Lung (tissue), 12 donors: ENCODE data around the gene SSC5D. TPM values are rescaled to one million over a fixed set of nuclear protein-coding genes. Genes with fewer than 3 reads are reported as not detected.

ENCODE experiments used
- ATAC-seq: fragments of 200-7000 bp; cut with Tn5 transposase; one replicate; pipeline ENCODE4 v1.9.1; 2020; ENCODE audit warnings: moderate number of reproducible peaks; ENCODE audit not compliant: insufficient read depth, low FRiP score
- DNase-seq, 3 donors: peaks; one replicate each; pipeline ENCODE4 v3.0.0-alpha.2; 2013 to 2017
- H3K27ac ChIP-seq, 2 donors: one replicate each; pipeline ENCODE4 v1.5.1; 2013; ENCODE audit warnings: mild to moderate bottlenecking in 2 of 2, moderate library complexity in 2 of 2, control low read depth in 1 of 2, inconsistent platforms in 1 of 2, low read depth in 1 of 2, low read length in 1 of 2
- H3K27me3 ChIP-seq, 3 donors: one replicate each; pipeline ENCODE4 v1.5.1; 2013; ENCODE audit warnings: low read length in 2 of 3; ENCODE audit not compliant: control insufficient read depth in 3 of 3, insufficient read depth in 3 of 3
- H3K36me3 ChIP-seq, 4 donors: one replicate each; pipeline ENCODE4 v1.5.1; 2013; ENCODE audit warnings: low read length in 4 of 4, mild to moderate bottlenecking in 1 of 4, moderate library complexity in 1 of 4; ENCODE audit not compliant: control insufficient read depth in 4 of 4, insufficient read depth in 4 of 4
- H3K4me1 ChIP-seq, 5 donors: one replicate each; pipeline ENCODE4 v1.5.1; 2013; ENCODE audit warnings: low read length in 5 of 5, mild to moderate bottlenecking in 2 of 5, moderate library complexity in 1 of 5; ENCODE audit not compliant: control insufficient read depth in 5 of 5, insufficient read depth in 5 of 5
- H3K4me3 ChIP-seq: one replicate; pipeline ENCODE4 v1.5.1; 2013; ENCODE audit warnings: mild to moderate bottlenecking, control low read depth, moderate library complexity
- H3K9ac ChIP-seq, 2 donors: one replicate each; pipeline ENCODE4 v1.5.1; 2013; ENCODE audit warnings: low read length in 2 of 2, control low read depth in 1 of 2; ENCODE audit not compliant: insufficient read depth in 1 of 2
- H3K9me3 ChIP-seq, 4 donors: one replicate each; pipeline ENCODE4 v1.5.1; 2013; ENCODE audit warnings: low read length in 3 of 4, mild to moderate bottlenecking in 1 of 4, moderate library complexity in 1 of 4; ENCODE audit not compliant: control insufficient read depth in 4 of 4, insufficient read depth in 3 of 4
- CTCF ChIP-seq: IDR thresholded peaks from 2 replicates; pipeline ENCODE4 v1.5.1; 2012; ENCODE audit warnings: mild to moderate bottlenecking; ENCODE audit errors: control extremely low read depth, extremely low read depth
- WGBS, 2 donors: extraction: QIAGEN DNeasy Blood & Tissue Kit; methylation state at CpG; one replicate each; pipeline ENCODE4 v1.1.7; 2013; 5-methylcytosine and 5-hydroxymethylcytosine counted together
- polyA plus RNA-seq, 2 donors: library from polyadenylated mRNA; stranded (reverse); fragments of 200-250 nt; gene quantifications; one replicate each; pipeline ENCODE4 v1.2.1, GENCODE V29; 2013
- total RNA-seq, 2 donors: library from RNA; depleted of rRNA in 1 of 2; stranded (reverse); fragments of >200 nt in 1 of 2; gene quantifications; one replicate each; pipeline ENCODE4 v1.2.1, GENCODE V29; 2014 to 2021
- donor health status: control.
- donor health status: control.
- donor health status: Bipolar disorder and iron deficiency.
- donor health status: healthy.
- donor health status: DM: yes; HTN: yes; CAD: no.

SSC5D gene
- total and polyA plus RNA-seq, 4 donors, result 0.66 to 8.4 (median 4.4) TPM

- no peaks in the 10 kb centered on the region for H3K36me3 ChIP-seq
- H3K4me1 ChIP-seq, result peaks cover 0 to 11% (median 0%) of the 10 kb centered on the region in 5 donors
- peaks cover 12 to 84% (median 51%) of the 10 kb centered on the region in 3 donors for H3K27me3 ChIP-seq
- DNase-seq (no peak), ATAC-seq (no peak)
- no peak within 1 kb of the TSS for H3K9ac ChIP-seq
- H3K4me3 ChIP-seq, result no peak within 1 kb of the TSS
- H3K9me3 ChIP-seq, result peaks cover 0 to 10% (median 0%) of the 10 kb centered on the region in 4 donors
- no peak for TF ChIP-seq CTCF
- 3% methylated on average over 43 of the region's 43 CpGs for WGBS, 2 donors
- H3K27ac ChIP-seq, result no peak within 1 kb of the TSS
Observed at GRCh38 chr19:55443045-55443823, 45.0 kb upstream of the SSC5D start, which contains the start of gene SHISA7. Gene SHISA7 (minus strand): TSS chr19:55443300. CDS start chr19:55442863, 437 bp downstream.

- Histone ChIP-seq H3K9me3 (peaks cover 0 to 9% (median 0%) of the 10 kb centered on the region in 4 donors), H3K4me3 (no peak overlapping the region), H3K36me3 (no peaks in the 10 kb centered on the region), H3K27ac (no peak overlapping the region), H3K27me3 (peaks cover 12 to 79% (median 50%) of the 10 kb centered on the region in 3 donors), H3K9ac (no peak overlapping the region), H3K4me1 (peaks cover 0 to 11% (median 0%) of the 10 kb centered on the region in 5 donors)
- ATAC-seq (no peak), DNase-seq (no peak)
- WGBS, 2 donors, result 34 to 37% methylated on average over 18 of the region's 18 CpGs
- TF ChIP-seq CTCF, result no peak
Observed at GRCh38 chr19:55443824-55444480, 44.3 kb upstream of the SSC5D start.

GRCh38 chr19:55444646-55445045 lies 43.6 kb upstream of the SSC5D start:
- H3K4me3 ChIP-seq, result no peak overlapping the region
- no peak for TF ChIP-seq CTCF
- peaks cover 12 to 80% (median 49%) of the 10 kb centered on the region in 3 donors for H3K27me3 ChIP-seq
- H3K9ac ChIP-seq, result no peak overlapping the region
- H3K4me1 ChIP-seq, result peaks cover 0 to 11% (median 0%) of the 10 kb centered on the region in 5 donors
- peaks cover 0 to 8% (median 0%) of the 10 kb centered on the region in 4 donors for H3K9me3 ChIP-seq
- H3K36me3 ChIP-seq, result no peaks in the 10 kb centered on the region
- H3K27ac ChIP-seq, result no peak overlapping the region
- DNase-seq (no peak), ATAC-seq (no peak)
- WGBS, 2 donors, result 42 to 47% methylated on average over 11 of the region's 11 CpGs
